ENCODE data around the gene SLC7A10.
"Not testable (repeated sequence)": the region's sequence is repeated elsewhere in the genome, so short reads cannot be mapped to it uniquely, and the experiment has no call there.

SLC7A10 gene

GRCh38 chr19:33171222-33171795 lies 54.3 kb downstream of the SLC7A10 start:
- DNase-seq: no peak

- DNase-seq: no peak
These were observed 57.1 kb downstream of the SLC7A10 start for GRCh38 chr19:33168528-33168927.

- DNase-seq: no peak
These were observed 58.2 kb downstream of the SLC7A10 start for GRCh38 chr19:33167438-33167837.

GRCh38 chr19:33166037-33166436 lies 59.6 kb downstream of the SLC7A10 start:
- not testable (repeated sequence) for DNase-seq

- no peak for DNase-seq
These were observed 62.2 kb downstream of the SLC7A10 start for GRCh38 chr19:33163481-33163880.

GRCh38 chr19:33161201-33161600 lies 64.4 kb downstream of the SLC7A10 start:
- DNase-seq: no peak

- no peak for DNase-seq
These were observed 65.8 kb downstream of the SLC7A10 start for GRCh38 chr19:33159893-33160292.

- DNase-seq: no peak
These were observed 66.5 kb downstream of the SLC7A10 start for GRCh38 chr19:33159149-33159548.
